IPS-18c (cell line): Measurements from ENCODE around the gene C2orf15.
"Not testable (repeated sequence)": the region's sequence is repeated elsewhere in the genome, so short reads cannot be mapped to it uniquely, and the experiment has no call there.

ENCODE experiments used
- H3K4me3 ChIP-seq: 2 replicates; pipeline ENCODE4 v1.7.0; 2013; ENCODE audit warnings: low read depth, mild to moderate bottlenecking, low read length, moderate library complexity; ENCODE audit not compliant: insufficient read depth
- H3K9me3 ChIP-seq: one replicate; pipeline ENCODE4 v1.6.1; 2013; ENCODE audit warnings: mild to moderate bottlenecking, low read length, moderate library complexity; ENCODE audit not compliant: control insufficient read depth, insufficient read depth

The C2orf15 gene, protein sequence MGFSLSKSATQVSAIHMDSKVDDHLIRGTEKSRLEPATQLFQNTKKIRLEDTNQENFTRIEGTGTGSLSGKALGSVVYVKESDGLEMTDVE

DNA sequence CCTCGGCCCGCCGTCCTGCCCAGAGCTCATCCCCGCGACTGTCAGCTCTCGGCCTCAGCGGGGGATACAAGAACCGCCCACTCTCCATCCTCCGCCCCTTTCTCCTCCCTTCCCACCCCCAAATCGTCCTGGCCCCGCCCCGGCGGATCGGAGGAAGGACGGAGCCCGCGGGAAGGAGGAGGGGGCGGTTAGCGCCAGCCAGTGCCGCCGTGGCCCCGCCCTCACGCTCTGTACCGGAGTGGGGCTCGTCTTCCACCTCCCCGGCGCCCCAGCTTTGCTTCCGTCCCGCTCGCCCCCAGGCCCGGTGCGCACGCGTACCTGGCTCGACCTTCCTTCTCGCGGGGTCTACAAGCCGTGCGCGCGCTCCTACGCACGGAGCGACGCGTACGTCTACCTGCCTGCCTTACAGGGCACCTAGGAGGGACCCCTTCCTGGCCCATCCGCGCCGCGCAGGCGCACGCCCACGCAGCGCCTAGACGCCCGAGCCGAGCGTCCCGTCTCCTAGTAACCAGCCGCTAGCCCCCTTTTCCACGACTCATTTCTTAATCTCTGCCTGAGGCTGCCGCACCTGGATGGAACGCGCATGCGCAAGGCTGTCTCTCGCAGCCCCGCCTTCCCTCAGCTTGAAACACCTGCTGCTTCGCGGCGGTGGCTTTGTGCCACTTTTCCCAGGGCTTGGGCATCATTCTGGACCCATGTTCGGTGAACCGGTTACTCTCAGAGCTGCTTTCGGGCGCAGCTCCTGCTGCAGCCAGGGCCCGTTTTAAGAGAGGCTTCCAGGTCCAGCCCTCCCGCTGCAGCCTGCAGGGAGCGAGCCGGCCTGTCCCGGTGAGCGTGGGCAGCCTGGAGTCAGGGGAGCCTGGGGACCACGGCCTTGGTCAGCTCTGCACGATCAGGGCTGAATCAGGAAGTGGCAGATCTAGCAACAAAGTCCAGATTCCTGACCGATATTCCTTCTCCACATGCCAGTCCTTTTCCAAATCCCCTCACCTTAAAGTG lies at the start of gene C2orf15:
TSS of gene C2orf15 (plus strand) at position 598 of the 999 bp plus-strand sequence. CDS start 8,852 bp downstream, outside the sequence.
- peak within 1 kb of the TSS; percentile 87 for H3K4me3 ChIP-seq
- peaks cover 2% of the 10 kb centered on the region for H3K9me3 ChIP-seq

DNA sequence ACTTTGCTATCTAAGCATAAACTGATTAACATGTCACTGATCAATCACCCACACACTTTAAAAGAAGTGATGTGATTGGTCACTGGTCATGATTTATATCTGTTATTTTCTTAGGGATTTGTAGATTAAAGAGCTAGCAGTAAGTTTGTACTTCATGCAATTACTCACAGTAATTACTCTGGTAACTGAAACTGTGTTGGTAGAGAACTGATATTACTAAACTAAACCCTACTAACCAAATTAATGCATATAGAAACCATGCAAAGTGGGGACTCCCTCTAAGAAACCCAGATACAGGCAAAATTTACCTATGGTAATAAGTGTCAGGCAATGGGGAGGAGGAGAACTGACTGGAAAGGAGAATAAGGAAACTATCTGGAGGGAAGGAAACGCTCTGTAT lies 44.8 kb upstream of the C2orf15 start:
- no peak overlapping the region for H3K4me3 ChIP-seq

DNA sequence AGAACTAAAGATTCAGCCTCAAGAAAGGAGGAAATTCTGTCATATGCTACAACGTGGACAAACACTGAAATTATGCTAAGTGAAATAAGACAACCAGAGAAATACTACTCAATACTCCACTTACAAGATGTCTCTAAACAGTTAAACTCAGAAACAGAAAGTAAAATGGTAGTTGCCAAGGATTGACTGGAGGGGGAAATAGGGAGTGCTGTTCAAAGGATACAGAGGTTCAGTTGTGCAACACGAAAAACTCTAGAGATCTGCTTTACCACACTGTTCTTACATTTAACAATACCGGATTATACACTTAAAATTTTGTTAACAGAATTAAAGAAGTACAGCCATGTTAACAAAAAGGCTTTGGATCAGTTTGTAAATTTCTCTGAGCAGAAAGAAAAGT lies 39.8 kb upstream of the C2orf15 start:
- H3K4me3 ChIP-seq = no peak overlapping the region
- no peaks in the 10 kb centered on the region for H3K9me3 ChIP-seq

More for the DNA sequence above, 44.8 kb upstream of the C2orf15 start:
- H3K9me3 ChIP-seq = no peaks in the 10 kb centered on the region

DNA sequence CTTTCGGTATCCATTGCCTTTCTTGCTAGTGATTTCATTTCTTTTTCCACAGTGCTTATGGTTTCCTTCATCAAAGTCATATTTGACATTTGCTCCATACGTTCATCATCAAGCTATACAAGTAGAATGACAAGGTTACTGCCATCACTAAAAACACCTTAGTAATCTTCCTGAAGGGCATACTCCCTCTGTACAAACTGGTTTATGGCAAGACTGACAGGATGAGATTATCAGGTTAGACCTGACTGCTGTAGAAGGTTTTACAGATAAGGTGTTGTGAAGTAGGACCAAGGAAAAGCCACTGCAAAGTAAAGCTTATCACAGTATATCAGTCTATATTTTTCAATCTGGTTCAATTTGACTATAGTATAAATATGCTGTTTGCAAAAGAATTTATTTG lies 37.5 kb upstream of the C2orf15 start:
- H3K4me3 ChIP-seq = no peak overlapping the region
- H3K9me3 ChIP-seq = no peaks in the 10 kb centered on the region

DNA sequence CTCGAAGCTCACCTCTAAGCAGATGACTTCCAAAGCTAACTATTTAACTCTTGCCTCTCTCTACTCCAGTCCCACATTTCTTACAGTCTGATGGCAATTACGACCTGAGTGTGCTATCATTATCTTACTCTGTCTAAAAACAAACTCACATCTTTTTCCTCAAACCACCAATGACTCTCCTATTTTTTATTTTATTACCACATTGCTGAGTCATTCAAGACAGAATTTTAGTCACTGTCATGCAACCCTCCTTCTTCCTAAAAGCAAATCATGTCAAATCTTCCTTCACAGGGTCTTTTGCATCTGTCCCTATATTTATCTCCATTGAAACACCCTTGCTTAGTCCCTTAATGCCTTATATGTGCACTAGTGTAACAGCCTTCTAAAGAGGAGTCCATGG lies 34.6 kb upstream of the C2orf15 start:
- Histone ChIP-seq H3K4me3 (no peak overlapping the region), H3K9me3 (no peaks in the 10 kb centered on the region)

DNA sequence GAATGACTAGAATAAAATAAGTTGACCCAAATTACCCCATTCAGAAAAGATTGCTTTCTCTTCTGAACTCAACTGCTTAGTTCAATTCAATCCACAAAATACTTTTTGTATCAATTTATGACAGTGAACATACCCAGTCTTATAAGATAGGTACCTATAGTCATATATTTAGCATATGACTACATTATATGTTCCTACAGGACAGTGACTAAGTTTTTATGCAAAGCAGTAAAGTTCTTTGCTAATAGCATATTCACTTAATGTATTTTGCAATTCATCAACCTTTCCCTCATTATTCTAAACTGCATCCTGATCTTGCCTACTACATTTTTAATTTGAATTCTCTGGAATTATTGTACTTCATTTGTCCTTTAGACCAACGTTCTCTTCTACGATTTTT lies 30.3 kb upstream of the C2orf15 start:
- H3K9me3 ChIP-seq = no peaks in the 10 kb centered on the region

DNA sequence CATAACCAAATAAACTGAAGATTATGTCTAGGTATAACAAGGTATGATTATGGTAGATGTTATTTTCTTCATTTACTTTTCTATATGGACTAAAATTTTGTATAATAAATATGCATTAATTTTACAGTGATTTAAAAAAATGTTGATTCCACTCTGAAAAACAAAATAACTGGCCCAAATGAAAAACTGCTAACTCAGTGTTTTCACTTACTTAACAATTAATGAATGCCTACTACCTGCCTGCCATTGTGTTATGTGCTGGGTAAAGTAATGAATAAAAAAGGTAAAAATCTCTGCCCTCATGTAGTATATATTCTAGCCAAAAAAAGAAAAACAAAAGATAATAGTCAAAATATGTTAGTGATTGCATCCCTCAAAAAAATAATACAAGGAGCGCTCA lies 29.6 kb upstream of the C2orf15 start:
- Histone ChIP-seq H3K4me3 (no peak overlapping the region), H3K9me3 (no peaks in the 10 kb centered on the region)

More for the DNA sequence above, 30.3 kb upstream of the C2orf15 start:
- H3K4me3 ChIP-seq = no peak overlapping the region

DNA sequence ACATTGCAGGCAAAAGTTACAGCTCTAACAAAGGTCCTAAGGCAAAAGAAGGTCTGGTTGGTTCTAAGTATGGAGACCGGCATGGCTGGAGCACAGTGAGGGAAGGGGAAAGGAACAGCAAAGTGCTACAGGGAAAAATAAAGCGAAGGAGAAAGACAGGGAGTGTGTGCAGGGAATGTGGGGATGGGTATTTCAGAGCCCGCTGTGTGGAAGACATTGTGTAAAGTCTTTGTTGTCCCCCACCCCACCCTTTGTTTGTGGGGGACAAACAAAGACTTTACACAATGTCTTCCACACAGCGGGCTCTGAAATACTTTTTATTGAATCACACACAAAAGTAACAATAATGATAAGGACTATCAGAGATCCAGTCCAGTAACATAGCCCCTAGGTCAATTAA lies 28.9 kb upstream of the C2orf15 start:
- H3K4me3 ChIP-seq = no peak overlapping the region
- no peaks in the 10 kb centered on the region for H3K9me3 ChIP-seq

DNA sequence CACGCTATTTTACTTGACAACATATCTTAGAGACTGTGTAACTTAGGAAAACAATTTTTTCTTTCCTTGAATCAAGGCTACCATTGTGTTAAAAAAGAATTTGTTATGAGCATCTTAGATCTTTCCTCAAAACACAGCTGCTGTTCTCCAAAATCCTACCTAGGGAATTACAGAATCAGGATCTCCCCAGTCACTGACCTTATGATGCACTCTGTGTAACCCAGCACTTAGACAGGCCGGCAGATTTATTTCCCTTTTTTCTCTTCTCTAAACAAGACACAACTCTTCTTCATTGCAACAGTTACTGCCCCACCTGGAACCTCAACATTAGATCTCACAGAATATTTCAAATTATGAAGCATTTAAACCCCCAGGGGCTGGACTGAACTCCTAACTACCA lies 13.5 kb upstream of the C2orf15 start:
- Histone ChIP-seq H3K9me3 (peaks cover 3% of the 10 kb centered on the region), H3K4me3 (no peak overlapping the region)

DNA sequence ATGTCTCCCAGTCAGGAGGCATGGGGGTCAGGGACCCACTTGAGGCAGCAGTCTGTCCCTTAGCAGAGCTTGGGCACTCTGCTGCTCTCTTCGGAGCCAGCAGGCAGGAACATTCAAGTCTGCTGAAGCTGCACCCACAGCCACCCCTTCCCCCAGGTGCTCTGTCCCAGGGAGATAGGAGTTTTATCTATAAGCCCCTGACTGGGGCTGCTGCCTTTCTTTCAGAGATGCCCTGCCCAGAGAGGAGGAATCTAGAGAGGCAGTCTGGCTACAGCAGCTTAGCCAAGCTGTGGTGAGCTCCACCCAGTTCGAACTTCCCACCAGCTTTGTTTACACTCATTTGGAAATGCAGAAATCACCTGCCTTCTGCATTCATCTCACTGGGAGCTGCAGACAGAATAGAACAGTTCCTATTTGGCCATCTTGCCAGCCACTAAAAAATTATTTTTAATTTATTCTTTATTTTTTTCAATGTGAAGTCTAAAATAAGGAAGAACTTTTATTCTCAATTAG lies 6.4 kb upstream of the C2orf15 start:
- H3K9me3 ChIP-seq, H3K4me3 ChIP-seq: not testable (repeated sequence)

DNA sequence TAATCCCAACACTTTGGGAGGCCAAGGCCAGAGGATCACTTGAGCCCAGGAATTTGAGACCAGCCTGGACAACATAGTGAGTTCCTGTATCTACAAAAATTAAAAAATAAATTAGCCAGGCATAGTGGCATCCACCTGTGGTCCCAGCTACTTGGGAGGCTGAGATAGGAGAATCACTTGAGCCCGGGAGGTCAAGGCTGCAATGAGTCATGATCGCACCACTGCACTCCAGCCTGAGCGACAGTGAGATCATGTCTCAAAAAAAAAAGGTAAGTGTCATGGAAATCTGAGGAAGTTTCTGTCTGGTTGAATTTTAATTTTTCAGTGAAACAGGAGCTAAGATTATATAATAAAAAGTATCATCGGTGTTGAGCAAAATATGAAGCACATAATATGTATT lies 2.5 kb upstream of the C2orf15 start:
- Histone ChIP-seq H3K9me3 (peaks cover 2% of the 10 kb centered on the region), H3K4me3 (no peak overlapping the region)

DNA sequence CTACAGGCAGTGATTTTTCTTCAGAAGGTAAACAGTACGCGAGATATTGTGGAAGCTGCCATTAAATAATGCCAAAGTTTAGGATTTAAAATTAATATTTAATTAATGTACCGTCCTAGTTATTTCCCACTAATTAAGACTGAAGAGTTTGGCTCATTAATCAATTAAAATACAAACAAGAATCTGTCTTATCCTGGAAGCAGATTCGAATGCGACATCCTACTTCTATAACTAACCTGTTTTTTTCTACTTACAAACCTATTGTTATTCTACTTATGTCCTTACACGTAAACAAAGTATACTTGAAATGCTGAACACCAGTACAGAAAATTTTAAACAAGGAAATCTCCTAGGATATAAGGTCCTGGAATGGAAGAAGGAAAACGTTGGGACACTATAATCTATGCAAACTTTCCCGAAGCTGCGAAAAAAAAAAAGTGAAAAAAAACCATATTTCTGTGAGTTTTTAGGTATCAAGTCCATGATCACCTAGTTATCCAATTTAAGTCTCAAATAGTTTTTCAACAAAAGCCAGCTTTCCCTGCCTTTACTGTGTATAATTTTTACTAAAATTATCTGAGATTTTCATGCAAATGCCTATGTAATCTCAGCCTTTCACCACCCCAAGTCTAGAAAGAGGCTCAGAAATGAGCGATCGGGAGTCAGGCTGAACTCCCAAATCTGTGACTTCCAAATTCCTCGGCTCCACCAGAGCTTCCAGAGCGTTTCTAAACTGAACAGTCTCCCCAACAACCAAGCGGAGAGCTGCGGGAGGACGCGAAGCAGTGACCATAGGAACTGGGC lies 1.2 kb upstream of the C2orf15 start:
- peak overlapping the region; percentile 87 for H3K4me3 ChIP-seq
- H3K9me3 ChIP-seq = peaks cover 2% of the 10 kb centered on the region

DNA sequence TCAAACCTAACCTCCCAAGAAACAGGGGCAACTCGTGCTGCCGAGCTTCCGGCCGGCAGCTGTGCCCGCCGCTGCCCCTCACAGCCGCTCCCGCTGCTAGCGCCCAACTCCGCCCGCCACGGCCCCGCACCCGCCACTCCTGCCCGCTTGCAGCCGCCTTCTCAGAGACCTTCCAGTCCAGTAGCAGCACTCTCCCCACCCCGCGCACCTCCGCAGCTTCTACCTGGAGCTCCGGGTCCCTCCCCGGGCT lies 722 bp upstream of the C2orf15 start:
- Histone ChIP-seq H3K9me3 (peaks cover 2% of the 10 kb centered on the region), H3K4me3 (peak overlapping the region; percentile 87)

DNA sequence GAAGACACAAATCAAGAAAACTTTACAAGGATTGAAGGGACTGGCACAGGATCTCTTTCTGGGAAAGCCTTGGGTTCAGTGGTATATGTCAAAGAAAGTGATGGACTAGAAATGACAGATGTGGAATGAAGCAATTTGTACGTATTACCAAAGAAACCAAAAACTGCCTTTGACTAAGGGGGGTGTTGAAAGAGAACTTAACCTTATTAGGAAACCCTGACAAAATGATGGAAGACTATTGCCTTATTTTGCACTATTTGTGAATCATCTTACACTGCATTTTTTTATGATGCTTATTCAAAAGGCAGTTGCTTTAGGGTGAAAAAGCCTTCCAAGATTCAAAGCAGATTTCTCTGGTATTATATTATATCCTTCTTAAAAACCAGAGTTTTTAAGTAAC lies 9.2 kb downstream of the C2orf15 start:
- no peaks in the 10 kb centered on the region for H3K9me3 ChIP-seq
- H3K4me3 ChIP-seq = no peak overlapping the region

DNA sequence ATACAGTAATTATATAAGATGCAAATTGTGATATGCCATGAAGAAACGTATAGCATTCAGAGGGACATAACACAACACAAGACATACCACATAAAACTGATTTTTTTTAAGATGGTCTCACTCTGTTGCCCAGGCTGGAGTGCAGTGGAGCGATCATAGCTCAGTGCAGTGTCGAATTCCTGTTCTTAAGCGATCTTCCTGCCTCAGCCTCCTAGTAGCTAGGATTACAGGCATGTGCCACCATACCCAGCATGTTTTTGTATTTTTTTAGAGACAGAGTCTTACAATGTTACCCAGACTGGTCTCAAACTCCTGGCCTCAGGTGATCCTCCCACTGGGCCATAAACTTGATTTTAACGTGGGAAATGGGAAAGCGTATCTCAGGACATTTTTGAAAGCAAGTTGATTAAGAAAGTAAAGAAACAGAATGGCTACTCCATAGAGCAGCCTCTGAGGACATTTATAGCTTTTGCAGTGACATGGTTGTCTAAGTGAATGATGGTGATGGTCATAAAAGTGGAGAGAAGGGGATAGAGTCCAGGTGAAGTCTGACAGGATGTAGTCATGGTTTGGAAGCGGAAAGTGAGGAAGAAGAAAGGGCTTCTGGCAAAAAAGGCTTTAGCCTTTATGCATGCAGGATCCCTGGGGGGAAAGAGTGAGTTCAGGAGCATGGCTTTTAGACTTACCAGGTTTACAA lies 10.8 kb downstream of the C2orf15 start:
- Histone ChIP-seq H3K4me3 (no peak overlapping the region), H3K9me3 (no peaks in the 10 kb centered on the region)

DNA sequence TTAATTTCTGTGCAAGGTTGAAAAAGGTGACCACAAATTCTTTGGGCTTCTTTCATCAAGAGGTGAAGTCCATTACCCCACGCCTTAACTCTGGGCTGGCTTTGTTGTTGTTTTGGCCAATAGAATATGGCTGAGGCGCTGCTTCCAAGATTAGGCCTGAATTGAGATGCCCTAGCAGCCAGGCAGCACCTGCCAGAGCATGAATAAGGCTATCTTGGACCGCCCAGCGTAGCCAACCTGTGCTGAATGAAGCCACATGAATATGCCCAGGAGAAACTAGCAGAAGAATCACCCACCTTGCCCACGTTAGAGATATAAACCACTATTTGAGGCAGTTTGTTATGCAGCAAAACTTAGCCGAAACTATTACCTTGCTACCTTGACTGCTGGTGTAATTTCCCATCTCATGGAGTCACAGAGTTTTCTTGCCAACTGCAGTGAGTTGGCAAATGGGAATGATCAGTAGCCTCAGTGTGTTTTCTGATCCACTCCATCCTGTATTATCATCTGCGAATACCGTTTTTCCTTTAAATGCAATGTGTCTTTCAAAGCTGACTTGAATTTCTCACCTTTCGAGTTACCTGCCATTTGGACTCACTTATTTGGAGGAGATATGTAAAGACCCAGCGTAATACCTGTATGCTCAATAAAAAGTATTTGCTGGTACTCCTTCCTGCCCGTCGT lies 12.6 kb downstream of the C2orf15 start:
- Histone ChIP-seq H3K9me3 (no peaks in the 10 kb centered on the region), H3K4me3 (peak overlapping the region; percentile 94)
